Ovary (tissue), 9 donors: Measurements from ENCODE around the gene CGB2. TPM values are rescaled to one million over a fixed set of nuclear protein-coding genes. Genes with fewer than 3 reads are reported as not detected.

ENCODE experiments used
- DNase-seq, 5 donors: peaks; one replicate each; pipeline ENCODE4 v3.0.0-alpha.2; 2019 to 2020
- H3K27ac ChIP-seq, 2 donors: fragments of 200-600 bp; one replicate each; pipeline versions ENCODE4 v1.5.1 to v1.8.0; 2019 to 2022
- H3K27me3 ChIP-seq: fragments of 200-600 bp; one replicate; pipeline ENCODE4 v1.8.0; 2022
- H3K36me3 ChIP-seq: fragments of 200-600 bp; sonication (generic); one replicate; pipeline ENCODE4 v1.5.1; 2019
- H3K4me1 ChIP-seq: one replicate; pipeline ENCODE4 v1.8.1; 2013; ENCODE audit warnings: mild to moderate bottlenecking, moderate library complexity; ENCODE audit not compliant: insufficient read depth
- H3K4me3 ChIP-seq: fragments of 200-600 bp; sonication (generic); one replicate; pipeline ENCODE4 v1.5.1; 2017
- H3K9me3 ChIP-seq, 2 donors: fragments of 200-600 bp in 1 of 2; sonication (generic) in 1 of 2; one replicate each; pipeline versions ENCODE4 v1.5.1 to v1.8.1; 2013 to 2019; ENCODE audit warnings: mild to moderate bottlenecking in 1 of 2, moderate library complexity in 1 of 2
- EP300 ChIP-seq: sonication (generic); formaldehyde crosslinking; IDR thresholded peaks from one replicate; pipeline ENCODE4 v1.6.1; 2017; ENCODE audit warnings: antibody characterized with exemption
- POLR2A ChIP-seq: fragments of 450-650 bp; IDR thresholded peaks from one replicate; pipeline ENCODE4 v1.6.1; 2017; ENCODE audit warnings: antibody characterized with exemption, mild to moderate bottlenecking, moderate library complexity
- WGBS, 3 donors: extraction: QIAGEN DNeasy Blood & Tissue Kit in 1 of 3; methylation state at CpG; one replicate each; pipeline versions ENCODE4 v1.1.5 to v1.1.7; 2013 to 2017; 5-methylcytosine and 5-hydroxymethylcytosine counted together
- intact Hi-C, 4 donors: fragments of 100-400 bp; cut with DNase I; formaldehyde crosslinking; loops; one replicate each; pipeline versions ENCODE4 v1.11.0 to v1.15.1; 2022 to 2023
- polyA plus RNA-seq, 2 donors: library from polyadenylated mRNA; stranded (reverse); fragments of 200-250 nt in 1 of 2; fragments of 350-450 nt in 1 of 2; fragmentation: Illumina TruSeq in 1 of 2; extraction: RNeasy Lipid Tissue Mini Kit (QIAGEN cat#74804) in 1 of 2; gene quantifications; one replicate each; pipeline ENCODE4 v1.2.3, GENCODE V29; 2013 to 2014
- total RNA-seq, 7 donors: library from RNA; depleted of rRNA in 2 of 7; stranded (reverse); fragments of >200 nt in 2 of 7; fragmentation: NEBNext Ultra II Directional in 3 of 7; extraction: Animal tissue kit (Norgen Biotek cat#: 25700) in 3 of 7; gene quantifications; one replicate each; pipeline versions ENCODE4 v1.1.0 to v1.2.4, GENCODE V29; 2016 to 2023
- TF ChIP-seq, protein P1 (sequence below), 3 donors: fragments of 450-650 bp in 2 of 3; fragments of 200-600 bp in 1 of 3; IDR thresholded peaks; one replicate each; pipeline versions ENCODE4 v1.5.1 to v1.8.0; 2016 to 2022; ENCODE audit warnings: antibody characterized with exemption in 3 of 3, mild to moderate bottlenecking in 1 of 3
- donor health status: DM: no; HTN: no; CAD: no; lungs with moderate emphysema.
- donor health status: DM: no; HTN: no; CAD: no.
- donor health status: Bipolar disorder and iron deficiency.
- donor health status: DM: yes; HTN: yes; CAD: no.
- donor health status: DM: no; HTN: no; CAD: no.
- donor health status: DM: yes; HTN: yes; CAD: no.

CGB2 gene
- total and polyA plus RNA-seq, 9 donors = not detected

DNA sequence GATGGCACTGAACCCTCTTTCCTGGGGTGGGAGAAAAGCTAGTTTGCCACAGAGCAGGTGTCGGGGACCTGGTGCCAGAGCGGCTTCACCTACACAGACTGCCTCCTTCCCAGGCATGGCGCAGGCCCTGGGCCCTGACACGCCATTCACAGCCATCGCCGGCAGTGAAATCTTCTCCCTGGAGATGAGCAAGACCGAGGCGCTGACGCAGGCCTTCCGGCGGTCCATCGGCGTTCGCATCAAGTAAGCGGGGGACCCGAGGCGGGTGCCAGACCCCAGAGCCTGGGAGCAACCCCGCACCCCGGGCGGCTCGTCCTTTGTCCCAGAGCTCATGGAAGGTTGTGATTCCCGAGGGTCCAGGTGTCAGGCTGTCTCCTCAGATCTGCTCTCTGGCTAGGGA, 24.8 kb upstream of the CGB2 start:
- no peaks in the 10 kb centered on the region for H3K27me3 ChIP-seq
- no peak overlapping the region for H3K27ac ChIP-seq
- H3K9me3 ChIP-seq = no peaks in the 10 kb centered on the region
- intact Hi-C loops = no loop called here
- H3K36me3 ChIP-seq = no peaks in the 10 kb centered on the region
- TF ChIP-seq EP300 (no peak), POLR2A (no peak)
- TF ChIP-seq, protein P1, sequence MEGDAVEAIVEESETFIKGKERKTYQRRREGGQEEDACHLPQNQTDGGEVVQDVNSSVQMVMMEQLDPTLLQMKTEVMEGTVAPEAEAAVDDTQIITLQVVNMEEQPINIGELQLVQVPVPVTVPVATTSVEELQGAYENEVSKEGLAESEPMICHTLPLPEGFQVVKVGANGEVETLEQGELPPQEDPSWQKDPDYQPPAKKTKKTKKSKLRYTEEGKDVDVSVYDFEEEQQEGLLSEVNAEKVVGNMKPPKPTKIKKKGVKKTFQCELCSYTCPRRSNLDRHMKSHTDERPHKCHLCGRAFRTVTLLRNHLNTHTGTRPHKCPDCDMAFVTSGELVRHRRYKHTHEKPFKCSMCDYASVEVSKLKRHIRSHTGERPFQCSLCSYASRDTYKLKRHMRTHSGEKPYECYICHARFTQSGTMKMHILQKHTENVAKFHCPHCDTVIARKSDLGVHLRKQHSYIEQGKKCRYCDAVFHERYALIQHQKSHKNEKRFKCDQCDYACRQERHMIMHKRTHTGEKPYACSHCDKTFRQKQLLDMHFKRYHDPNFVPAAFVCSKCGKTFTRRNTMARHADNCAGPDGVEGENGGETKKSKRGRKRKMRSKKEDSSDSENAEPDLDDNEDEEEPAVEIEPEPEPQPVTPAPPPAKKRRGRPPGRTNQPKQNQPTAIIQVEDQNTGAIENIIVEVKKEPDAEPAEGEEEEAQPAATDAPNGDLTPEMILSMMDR (IDR thresholded peaks at IDR 0.05) = no peak
- no peaks in the 10 kb centered on the region for H3K4me1 ChIP-seq
- no peak overlapping the region for H3K4me3 ChIP-seq
- no peak for DNase-seq
- WGBS, 3 donors = 95 to 96% (median 95%) methylated on average over 22 of the region's 22 CpGs

DNA sequence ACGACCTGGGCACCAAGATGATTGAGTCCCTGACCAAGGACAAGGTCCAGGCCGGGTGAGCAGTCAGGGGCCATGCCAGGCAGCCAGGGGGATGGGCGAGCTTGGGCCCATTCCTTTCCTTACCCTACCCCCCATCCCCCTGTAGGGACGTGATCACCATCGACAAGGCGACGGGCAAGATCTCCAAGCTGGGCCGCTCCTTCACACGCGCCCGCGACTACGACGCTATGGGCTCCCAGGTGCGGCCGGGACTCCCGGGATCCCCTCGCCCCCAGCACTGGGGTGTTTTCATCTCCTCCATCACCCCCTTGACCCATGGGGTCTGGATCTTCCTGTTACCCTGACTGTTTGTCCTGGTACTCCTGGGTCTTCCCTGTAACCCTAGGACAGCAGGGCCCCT, 21.9 kb upstream of the CGB2 start:
- no peak for DNase-seq
- H3K4me1 ChIP-seq = no peaks in the 10 kb centered on the region
- H3K4me3 ChIP-seq = no peak overlapping the region
- TF ChIP-seq POLR2A = no peak
- TF ChIP-seq EP300 = no peak
- TF ChIP-seq, protein P1 (IDR thresholded peaks at IDR 0.05) = no peak
- H3K36me3 ChIP-seq = no peaks in the 10 kb centered on the region
- no peaks in the 10 kb centered on the region for H3K9me3 ChIP-seq
- H3K27ac ChIP-seq = no peak overlapping the region
- WGBS, 3 donors = 90 to 94% (median 93%) methylated on average over 18 of the region's 18 CpGs
- intact Hi-C loops = no loop called here
- no peaks in the 10 kb centered on the region for H3K27me3 ChIP-seq

DNA sequence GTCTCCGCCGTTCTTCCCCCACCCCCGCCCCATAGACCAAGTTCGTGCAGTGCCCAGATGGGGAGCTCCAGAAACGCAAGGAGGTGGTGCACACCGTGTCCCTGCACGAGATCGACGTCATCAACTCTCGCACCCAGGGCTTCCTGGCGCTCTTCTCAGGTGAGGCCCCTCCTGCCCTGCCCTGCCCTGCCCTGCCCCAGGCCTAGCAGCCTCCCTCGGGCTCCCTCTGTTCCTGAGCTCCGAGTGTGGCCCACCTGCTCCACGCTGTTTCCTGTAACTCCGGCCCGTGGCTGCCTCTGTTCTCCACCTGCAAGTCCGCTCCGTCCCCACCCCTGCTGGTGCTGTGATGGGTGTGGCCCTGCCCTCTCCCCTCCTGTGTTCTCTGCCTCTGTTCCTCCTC, 21.2 kb upstream of the CGB2 start:
- H3K9me3 ChIP-seq = no peaks in the 10 kb centered on the region
- 86 to 93% (median 89%) methylated on average over 18 of the region's 18 CpGs for WGBS, 3 donors
- H3K4me1 ChIP-seq = no peaks in the 10 kb centered on the region
- no peak overlapping the region for H3K4me3 ChIP-seq
- H3K27me3 ChIP-seq = no peaks in the 10 kb centered on the region
- TF ChIP-seq EP300 (no peak), POLR2A (no peak)
- TF ChIP-seq, protein P1 (IDR thresholded peaks at IDR 0.05) = no peak
- DNase-seq = no peak
- intact Hi-C loops = no loop called here
- no peak overlapping the region for H3K27ac ChIP-seq
- no peaks in the 10 kb centered on the region for H3K36me3 ChIP-seq

DNA sequence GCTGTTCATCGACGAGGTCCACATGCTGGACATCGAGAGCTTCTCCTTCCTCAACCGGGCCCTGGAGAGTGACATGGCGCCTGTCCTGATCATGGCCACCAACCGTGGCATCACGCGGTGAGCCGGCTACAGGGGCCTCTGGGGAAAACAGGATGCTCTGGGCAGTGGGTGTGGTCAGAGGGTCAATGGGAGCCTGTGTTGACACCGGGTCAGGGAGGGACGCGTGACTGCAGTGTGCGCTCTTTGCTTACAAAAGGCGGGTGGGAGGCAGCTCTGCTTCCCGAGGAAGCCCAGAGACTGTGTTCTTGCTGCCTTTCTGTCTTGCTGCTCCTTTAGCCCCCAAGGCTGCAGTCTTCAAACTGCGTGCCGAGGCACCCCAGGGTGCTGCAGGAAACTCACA, 20.5 kb upstream of the CGB2 start:
- TF ChIP-seq EP300 (no peak), POLR2A (no peak)
- TF ChIP-seq, protein P1 (IDR thresholded peaks at IDR 0.05) = no peak
- no peaks in the 10 kb centered on the region for H3K36me3 ChIP-seq
- 83 to 94% (median 83%) methylated on average over 17 of the region's 17 CpGs for WGBS, 3 donors

More for the DNA sequence above, 20.5 kb upstream of the CGB2 start:
- no peaks in the 10 kb centered on the region for H3K4me1 ChIP-seq
- no peak overlapping the region for H3K4me3 ChIP-seq
- H3K9me3 ChIP-seq = no peaks in the 10 kb centered on the region
- DNase-seq = no peak
- H3K27ac ChIP-seq = no peak overlapping the region
- H3K27me3 ChIP-seq = no peaks in the 10 kb centered on the region
- intact Hi-C loops = no loop called here
